Retinal pigment epithelial cell (primary cell): ENCODE data around the gene FBXW11.

Source experiments
- DNase-seq: peaks from one replicate; pipeline ENCODE4 v3.0.0-alpha.2; 2010; ENCODE audit warnings: low read depth
- H3K4me3 ChIP-seq: 2 replicates; pipeline ENCODE4 v1.5.1; 2011; ENCODE audit warnings: mild to moderate bottlenecking, low read length, control low read depth, moderate library complexity
- TF ChIP-seq, protein P1 (sequence below): conservative IDR thresholded peaks from 2 replicates; pipeline ENCODE4 v1.5.1; 2011; ENCODE audit warnings: low read depth, low read length, control low read depth, inconsistent platforms

FBXW11 gene

DNA sequence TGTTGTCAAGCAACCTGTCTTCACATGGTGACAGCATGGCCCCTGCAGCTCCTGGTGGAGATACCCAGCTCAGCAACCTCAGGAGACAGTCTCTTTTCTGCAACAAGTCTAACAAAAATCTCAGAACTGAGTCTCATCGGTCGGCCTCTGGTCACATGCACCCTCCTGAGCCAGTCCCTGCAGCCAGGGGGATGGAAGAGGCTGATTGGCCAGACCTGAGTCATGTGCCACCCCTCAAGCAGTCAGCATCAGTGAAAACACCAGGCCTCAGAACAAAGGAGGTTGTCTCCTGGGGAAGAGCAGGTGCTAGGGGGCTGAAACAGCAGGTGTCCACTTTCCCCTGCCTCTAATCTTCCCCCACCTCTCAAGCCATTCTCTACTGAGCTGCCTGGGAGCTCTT lies 166.4 kb downstream of the FBXW11 start:
- TF ChIP-seq, protein P1, sequence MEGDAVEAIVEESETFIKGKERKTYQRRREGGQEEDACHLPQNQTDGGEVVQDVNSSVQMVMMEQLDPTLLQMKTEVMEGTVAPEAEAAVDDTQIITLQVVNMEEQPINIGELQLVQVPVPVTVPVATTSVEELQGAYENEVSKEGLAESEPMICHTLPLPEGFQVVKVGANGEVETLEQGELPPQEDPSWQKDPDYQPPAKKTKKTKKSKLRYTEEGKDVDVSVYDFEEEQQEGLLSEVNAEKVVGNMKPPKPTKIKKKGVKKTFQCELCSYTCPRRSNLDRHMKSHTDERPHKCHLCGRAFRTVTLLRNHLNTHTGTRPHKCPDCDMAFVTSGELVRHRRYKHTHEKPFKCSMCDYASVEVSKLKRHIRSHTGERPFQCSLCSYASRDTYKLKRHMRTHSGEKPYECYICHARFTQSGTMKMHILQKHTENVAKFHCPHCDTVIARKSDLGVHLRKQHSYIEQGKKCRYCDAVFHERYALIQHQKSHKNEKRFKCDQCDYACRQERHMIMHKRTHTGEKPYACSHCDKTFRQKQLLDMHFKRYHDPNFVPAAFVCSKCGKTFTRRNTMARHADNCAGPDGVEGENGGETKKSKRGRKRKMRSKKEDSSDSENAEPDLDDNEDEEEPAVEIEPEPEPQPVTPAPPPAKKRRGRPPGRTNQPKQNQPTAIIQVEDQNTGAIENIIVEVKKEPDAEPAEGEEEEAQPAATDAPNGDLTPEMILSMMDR = no peak
- no peak for DNase-seq
- no peak overlapping the region for H3K4me3 ChIP-seq

- DNase-seq = no peak
- TF ChIP-seq, protein P1 = no peak
- H3K4me3 ChIP-seq = no peak overlapping the region
These were observed 167.3 kb downstream of the FBXW11 start for GRCh38 chr5:171839112-171839511.

GRCh38 chr5:171838066-171838465 lies 168.4 kb downstream of the FBXW11 start:
- H3K4me3 ChIP-seq = no peak overlapping the region
- DNase-seq = no peak
- TF ChIP-seq, protein P1 = no peak

- TF ChIP-seq, protein P1 = no peak
- no peak for DNase-seq
- H3K4me3 ChIP-seq = no peak overlapping the region
These were observed 168.9 kb downstream of the FBXW11 start for GRCh38 chr5:171837522-171837921.

DNA sequence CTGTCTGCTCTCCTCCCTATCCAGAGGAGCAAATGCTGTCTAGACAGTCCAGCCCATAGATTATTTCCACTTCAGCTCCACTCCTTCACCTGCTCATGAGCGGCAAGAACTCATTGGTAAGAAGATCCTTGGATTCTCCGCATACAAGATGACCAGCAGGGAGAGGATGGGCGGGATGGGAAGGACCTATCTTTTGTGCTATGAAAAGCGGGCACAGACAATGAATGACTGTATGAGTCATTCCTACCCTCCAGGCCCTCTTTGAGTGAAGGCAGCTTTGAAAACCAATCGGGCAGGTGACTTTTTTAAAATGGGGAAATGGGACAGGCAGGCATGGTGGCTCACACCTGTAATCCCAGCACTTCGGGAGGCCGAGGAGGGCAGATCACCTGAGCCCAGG lies 171.4 kb downstream of the FBXW11 start:
- H3K4me3 ChIP-seq = no peak overlapping the region
- DNase-seq = no peak
- TF ChIP-seq, protein P1 = no peak

DNA sequence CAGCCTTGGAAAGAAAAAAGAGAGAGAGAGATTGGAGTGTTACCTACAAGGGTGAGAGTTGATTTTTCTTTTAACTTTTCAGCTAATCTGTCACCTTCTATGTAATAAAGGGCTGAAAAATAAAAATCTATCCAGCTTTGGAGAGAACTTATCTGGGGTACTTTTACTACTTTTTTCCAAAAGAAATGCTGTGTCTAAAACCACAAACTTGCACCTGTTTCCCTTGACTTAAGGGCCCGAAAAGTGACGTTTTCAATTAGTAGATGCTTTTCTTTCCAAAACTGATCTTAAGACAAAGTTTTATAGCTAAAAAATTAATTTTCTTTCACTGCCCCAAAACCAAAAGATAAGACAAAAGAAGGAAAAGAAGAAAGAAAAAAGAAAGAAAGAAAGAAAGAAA lies 172.0 kb downstream of the FBXW11 start:
- no peak for DNase-seq
- H3K4me3 ChIP-seq = no peak overlapping the region
- TF ChIP-seq, protein P1 = no peak

- TF ChIP-seq, protein P1 = no peak
- no peak overlapping the region for H3K4me3 ChIP-seq
- DNase-seq = no peak
These were observed 173.7 kb downstream of the FBXW11 start for GRCh38 chr5:171832775-171833174.
